ENCODE results near the gene SRSF6.

The SRSF6 gene

GRCh38 chr20:43426172-43426571, 31.5 kb upstream of the SRSF6 start:
- TF ChIP-seq CTCF (IDR thresholded peaks at IDR 0.05; ENCODE audit: control extremely low read depth, extremely low read depth, low read depth, missing control alignments): no peak
- DNase-seq (ENCODE audit: extremely low spot score): no peak
- CTCF ChIA-PET: no interaction called here
- POLR2A ChIA-PET: interaction anchor here (0.6 kb wide), 1 partner anchor 8 kb away, joined by 3 read pairs; no protein-coding TSS in a partner anchor

DNA sequence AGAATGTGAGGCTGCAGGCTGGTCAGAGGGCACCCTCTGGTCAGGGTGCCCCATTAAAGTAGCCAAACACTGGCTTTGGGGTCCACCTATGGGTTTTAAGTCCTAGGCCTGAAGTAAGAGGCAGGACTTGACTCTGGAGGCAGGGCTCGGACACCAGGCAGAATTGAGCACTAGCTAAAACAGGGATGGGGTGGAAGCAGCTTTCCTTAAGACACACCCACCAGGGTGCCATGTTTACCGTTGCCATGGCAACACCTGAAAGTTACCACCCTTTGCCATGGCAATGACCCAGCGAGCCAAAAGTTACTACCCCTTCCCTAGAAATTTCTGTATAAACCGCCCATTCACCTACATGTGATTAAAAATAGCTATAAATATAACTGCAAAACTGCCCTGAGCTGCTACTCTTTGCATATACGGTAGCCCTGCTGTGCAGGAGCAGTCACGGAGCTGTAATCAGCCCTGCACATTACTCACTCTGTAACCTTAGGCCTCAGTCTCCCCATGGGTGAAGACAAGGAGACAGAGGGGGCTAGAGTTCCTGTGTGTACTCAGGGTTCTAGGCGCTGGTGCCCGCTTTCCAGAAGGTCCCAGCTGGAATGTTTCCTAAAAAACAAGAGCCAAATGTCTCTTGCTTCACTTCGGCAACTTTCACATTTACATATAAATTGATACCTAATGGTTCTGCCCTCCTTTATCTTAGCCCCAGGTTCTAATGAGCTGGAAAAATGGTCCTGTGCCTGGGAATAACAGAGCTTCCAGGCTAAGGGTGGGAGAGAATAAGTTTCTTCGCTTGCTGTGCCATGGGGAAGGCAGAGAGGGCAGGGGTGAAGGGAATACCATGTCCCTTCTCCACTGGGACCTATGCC, 27.2 kb upstream of the SRSF6 start:
- POLR2A ChIA-PET: no interaction called here
- DNase-seq (ENCODE audit: extremely low spot score): no peak
- TF ChIP-seq CTCF (IDR thresholded peaks at IDR 0.05; ENCODE audit: control extremely low read depth, extremely low read depth, low read depth, missing control alignments): no peak
- CTCF ChIA-PET: interaction anchor here (1.5 to 2.1 kb wide), 2 partner anchors 11 to 1694 kb away, joined by 4 to 6 read pairs; no protein-coding TSS in a partner anchor

GRCh38 chr20:43431134-43431519, 26.6 kb upstream of the SRSF6 start:
- TF ChIP-seq CTCF (IDR thresholded peaks at IDR 0.05; ENCODE audit: control extremely low read depth, extremely low read depth, low read depth, missing control alignments): no peak
- ChIA-PET CTCF (no interaction called here), POLR2A (no interaction called here)
- DNase-seq (ENCODE audit: extremely low spot score): no peak

DNA sequence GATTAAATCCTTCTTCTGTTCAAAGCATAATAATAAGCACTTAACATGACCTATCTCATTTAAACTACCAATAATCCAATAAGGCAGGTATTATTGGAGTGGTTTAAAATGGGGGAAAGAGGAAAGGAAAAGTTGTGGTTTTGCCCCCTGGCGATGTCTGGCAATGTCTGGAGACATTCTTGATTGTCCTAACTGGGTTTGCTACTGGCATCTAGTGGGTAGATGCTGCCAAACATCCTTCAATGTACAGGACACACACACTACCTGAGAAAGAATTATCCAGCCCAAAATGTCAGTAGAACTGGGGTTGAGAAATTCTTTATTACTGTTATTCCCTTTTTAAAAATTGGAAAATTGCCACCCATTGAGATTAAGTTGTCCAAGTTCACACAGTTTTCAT, 25.2 kb upstream of the SRSF6 start:
- CTCF ChIA-PET: no interaction called here
- DNase-seq (ENCODE audit: extremely low spot score): no peak
- POLR2A ChIA-PET: no interaction called here
- no peak for TF ChIP-seq CTCF (IDR thresholded peaks at IDR 0.05; ENCODE audit: control extremely low read depth, extremely low read depth, low read depth, missing control alignments)

- CTCF ChIA-PET: no interaction called here
- DNase-seq (ENCODE audit: extremely low spot score): no peak
- no peak for TF ChIP-seq CTCF (IDR thresholded peaks at IDR 0.05; ENCODE audit: control extremely low read depth, extremely low read depth, low read depth, missing control alignments)
- POLR2A ChIA-PET: no interaction called here
Measured at GRCh38 chr20:43433250-43433854, 24.3 kb upstream of the SRSF6 start.

- POLR2A ChIA-PET: no interaction called here
- DNase-seq (ENCODE audit: extremely low spot score): no peak
- TF ChIP-seq CTCF (IDR thresholded peaks at IDR 0.05; ENCODE audit: control extremely low read depth, extremely low read depth, low read depth, missing control alignments): no peak
- CTCF ChIA-PET: no interaction called here
Measured at GRCh38 chr20:43434565-43434964, 23.1 kb upstream of the SRSF6 start.
